ENCODE data around the gene WDR53. TPM values are rescaled to one million over a fixed set of nuclear protein-coding genes. Genes with fewer than 3 reads are reported as not detected.
"Not testable (repeated sequence)": the region's sequence is repeated elsewhere in the genome, so short reads cannot be mapped to it uniquely, and the experiment has no call there.

WDR53 gene
- total RNA-seq, 2 experiments from 2014 or later = 27.2 to 29.3 TPM

GRCh38 chr3:196514350-196514716 lies 54.0 kb downstream of the WDR53 start:
- H3K9me3 Mint-ChIP-seq = peaks cover 12% of the 10 kb centered on the region
- no peak overlapping the region for H3K4me3 Mint-ChIP-seq
- ChIA-PET CTCF (interaction anchor here (1.3 to 2.1 kb wide), 2 partner anchors 9 to 28 kb away, joined by 3 to 15 read pairs; no protein-coding TSS in a partner anchor), POLR2A (interaction anchor here (2.1 kb wide), 1 partner anchor 13 kb away, joined by 7 read pairs; no protein-coding TSS in a partner anchor)
- peaks cover 10% of the 10 kb centered on the region for H3K4me1 Mint-ChIP-seq
- no peak for DNase-seq
- peaks cover 4% of the 10 kb centered on the region for H3K36me3 Mint-ChIP-seq (ENCODE audit: low read depth)
- no peak overlapping the region for H3K27ac Mint-ChIP-seq
- peaks cover 12% of the 10 kb centered on the region for H3K27me3 Mint-ChIP-seq

- Mint-ChIP-seq H3K4me3 (no peak overlapping the region), H3K27ac (no peak overlapping the region), H3K36me3 (ENCODE audit: low read depth) (peaks cover under 1% of the 10 kb centered on the region), H3K9me3 (peaks cover 8% of the 10 kb centered on the region), H3K27me3 (peaks cover 12% of the 10 kb centered on the region), H3K4me1 (peaks cover 10% of the 10 kb centered on the region)
- no peak for DNase-seq
- CTCF ChIA-PET = interaction anchor here (1.3 to 2.1 kb wide), 3 partner anchors 10 to 28 kb away, joined by 3 to 15 read pairs (median 8); no protein-coding TSS in a partner anchor
- POLR2A ChIA-PET = interaction anchor here (2.1 kb wide), 1 partner anchor 12 kb away, joined by 7 read pairs; no protein-coding TSS in a partner anchor
These were observed 54.5 kb downstream of the WDR53 start for GRCh38 chr3:196513697-196514349.

- H3K4me3 Mint-ChIP-seq, H3K4me1 Mint-ChIP-seq, H3K27ac Mint-ChIP-seq: not testable (repeated sequence)
These were observed 56.5 kb downstream of the WDR53 start for GRCh38 chr3:196511646-196512425.

GRCh38 chr3:196511108-196511507 lies 57.2 kb downstream of the WDR53 start:
- CTCF ChIA-PET; H3K4me3 Mint-ChIP-seq; H3K36me3 Mint-ChIP-seq (ENCODE audit: low read depth); POLR2A ChIA-PET; H3K27ac Mint-ChIP-seq; H3K4me1 Mint-ChIP-seq; DNase-seq: not testable (repeated sequence)
- Mint-ChIP-seq H3K9me3 (peaks cover 11% of the 10 kb centered on the region), H3K27me3 (peaks cover 12% of the 10 kb centered on the region)

More at GRCh38 chr3:196511646-196512425, 56.5 kb downstream of the WDR53 start:
- not testable (repeated sequence) for DNase-seq; H3K36me3 Mint-ChIP-seq (ENCODE audit: low read depth); H3K9me3 Mint-ChIP-seq
- ChIA-PET CTCF (interaction anchor here (1.7 kb wide), 1 partner anchor 17 kb away, joined by 8 read pairs; no protein-coding TSS in a partner anchor), POLR2A (interaction anchor here (1.3 kb wide), 1 partner anchor 8 kb away, joined by 4 read pairs; the partner anchor contains the start of gene RNF168)
- H3K27me3 Mint-ChIP-seq = peaks cover 13% of the 10 kb centered on the region

- CTCF ChIA-PET = interaction anchor here (0.9 to 1.8 kb wide), 3 partner anchors 10 to 86 kb away, joined by 3 to 5 read pairs (median 5); no protein-coding TSS in a partner anchor
- H3K27me3 Mint-ChIP-seq = peaks cover 11% of the 10 kb centered on the region
- POLR2A ChIA-PET = interaction anchor here (1.3 kb wide), 1 partner anchor 22 kb away, joined by 4 read pairs; no protein-coding TSS in a partner anchor
- DNase-seq = no peak
- H3K27ac Mint-ChIP-seq = no peak overlapping the region
- H3K4me3 Mint-ChIP-seq = no peak overlapping the region
- peaks cover 15% of the 10 kb centered on the region for H3K9me3 Mint-ChIP-seq
- peaks cover 7% of the 10 kb centered on the region for H3K4me1 Mint-ChIP-seq
- H3K36me3 Mint-ChIP-seq (ENCODE audit: low read depth) = peaks cover 16% of the 10 kb centered on the region
These were observed 61.7 kb downstream of the WDR53 start for GRCh38 chr3:196506687-196507086.

GRCh38 chr3:196504556-196504955 lies 63.8 kb downstream of the WDR53 start:
- peaks cover 37% of the 10 kb centered on the region for H3K36me3 Mint-ChIP-seq (ENCODE audit: low read depth)
- peaks cover 15% of the 10 kb centered on the region for H3K9me3 Mint-ChIP-seq
- ChIA-PET CTCF (interaction anchor here (0.6 to 1.2 kb wide), 3 partner anchors 18 to 48 kb away, joined by 4 to 5 read pairs (median 4); no protein-coding TSS in a partner anchor), POLR2A (interaction anchor here (1.2 to 4.9 kb wide), 7 partner anchors 8 to 231 kb away, joined by 3 to 42 read pairs (median 7); partner anchors contain the start of genes FBXO45, UBXN7 and WDR53)
- H3K27me3 Mint-ChIP-seq = peaks cover 5% of the 10 kb centered on the region
- DNase-seq = no peak
- no peak overlapping the region for H3K4me3 Mint-ChIP-seq
- H3K4me1 Mint-ChIP-seq = peaks cover 23% of the 10 kb centered on the region
- H3K27ac Mint-ChIP-seq = no peak overlapping the region

Other genes starting within 250 kb of the WDR53 start
- gene TM4SF19, start 230.2 kb downstream of the WDR53 start, total RNA-seq = not detected
- gene UBXN7, start 136.1 kb downstream of the WDR53 start, total RNA-seq = 10 to 100 TPM; 55.9 to 60.5 TPM
- gene RNF168, start 64.8 kb downstream of the WDR53 start, total RNA-seq = 10 to 100 TPM; 45.0 to 45.6 TPM
- not detected for gene SMCO1, start 53.2 kb downstream of the WDR53 start, total RNA-seq
- 10 to 100 TPM; 19.7 TPM for gene FBXO45, start 106 bp upstream of the WDR53 start, total RNA-seq
- 10 to 100 TPM; 50.1 to 52.8 TPM for gene NRROS, start 71.1 kb upstream of the WDR53 start, total RNA-seq
- gene CEP19, start 143.7 kb upstream of the WDR53 start, total RNA-seq = 1 to 10 TPM; 5.3 to 5.5 TPM
- gene PIGX, start 143.8 kb upstream of the WDR53 start, total RNA-seq = 10 to 100 TPM; 47.2 to 50.0 TPM
- gene PAK2, start 171.3 kb upstream of the WDR53 start, total RNA-seq = 100 to 1,000 TPM; 118 to 119 TPM